GM18870 (cell line): ENCODE data around the gene UNK.
"Not testable (repeated sequence)": the region's sequence is repeated elsewhere in the genome, so short reads cannot be mapped to it uniquely, and the experiment has no call there.

Source experiments
- ATAC-seq: cut with Tn5 transposase; IDR thresholded peaks from one replicate; pipeline ENCODE4 v1.9.1; 2021; ENCODE audit warnings: moderate library complexity; ENCODE audit not compliant: unreplicated experiment

Gene UNK

DNA sequence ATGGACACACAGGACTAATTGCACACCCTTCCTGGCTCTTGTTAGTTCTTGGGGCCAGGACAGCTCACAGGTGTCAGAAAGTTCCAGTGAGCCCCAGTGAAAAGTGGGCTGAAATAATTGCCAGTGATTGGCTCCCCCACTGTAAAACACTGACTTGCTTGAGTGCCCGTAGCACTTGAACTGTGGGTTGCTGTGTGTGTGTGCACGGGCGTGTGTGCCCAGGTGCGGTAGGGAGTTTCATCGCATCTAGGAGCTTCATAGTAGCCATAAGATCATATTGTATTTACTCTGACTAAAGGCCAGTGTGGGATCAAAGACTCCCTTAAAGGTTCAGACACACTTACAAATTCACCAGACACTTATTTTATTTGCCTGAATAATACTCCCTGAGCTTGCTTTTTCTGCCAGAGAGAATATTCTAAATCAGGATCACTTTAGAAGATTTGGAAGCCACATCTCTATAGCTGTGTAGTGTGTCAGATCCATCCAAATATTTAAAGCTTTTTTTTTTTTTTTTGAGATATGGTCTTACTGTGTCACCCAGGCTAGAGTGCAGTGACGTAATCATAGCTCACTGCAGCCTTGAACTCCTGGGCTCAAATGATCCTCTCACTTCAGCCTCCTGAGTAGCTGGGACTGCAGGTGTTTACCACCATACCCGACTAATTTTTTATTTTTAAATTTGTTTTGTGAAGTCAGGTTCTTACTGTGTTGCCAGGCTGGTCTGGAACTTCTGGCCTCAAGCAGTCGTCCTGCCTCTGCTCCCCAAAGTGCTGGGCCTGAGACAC is 11.4 kb downstream of the UNK start:
- ATAC-seq, result no peak

GRCh38 chr17:75799402-75799801 is 14.8 kb downstream of the UNK start:
- no peak for ATAC-seq

- no peak for ATAC-seq
Observed at GRCh38 chr17:75803883-75804282, 19.3 kb downstream of the UNK start.

DNA sequence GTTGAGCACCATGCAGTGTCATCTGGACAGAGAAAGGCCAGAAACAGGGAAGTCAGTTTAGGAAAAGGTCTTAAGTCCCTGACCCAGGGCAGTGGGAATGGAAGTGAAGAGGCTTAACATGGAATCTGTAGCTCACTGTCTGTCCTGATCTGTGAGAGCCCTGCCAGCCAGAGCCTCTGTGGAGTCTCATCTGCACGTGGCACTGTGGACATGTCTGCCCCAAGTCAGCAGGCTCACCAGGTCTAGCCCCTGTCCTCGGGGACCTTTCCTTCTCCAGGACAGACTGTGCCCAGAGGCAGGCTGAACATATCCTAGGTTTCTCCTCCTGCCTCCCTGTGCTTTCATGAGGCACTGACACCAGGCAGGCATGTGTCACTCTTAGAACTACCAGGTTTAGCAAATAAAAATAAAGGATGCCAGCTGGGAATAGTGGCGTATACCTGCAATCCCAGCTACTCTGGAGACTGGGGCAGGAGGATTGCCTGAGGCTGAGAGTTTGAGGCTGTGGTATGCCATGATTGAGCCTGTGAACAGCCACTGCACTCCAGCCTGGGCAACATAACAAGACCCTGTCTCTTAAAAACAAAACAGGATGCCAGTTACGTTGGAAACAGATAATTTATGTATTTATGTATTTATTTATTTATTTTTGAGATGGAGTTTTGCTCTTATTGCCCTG is 22.4 kb downstream of the UNK start:
- ATAC-seq, result no peak

DNA sequence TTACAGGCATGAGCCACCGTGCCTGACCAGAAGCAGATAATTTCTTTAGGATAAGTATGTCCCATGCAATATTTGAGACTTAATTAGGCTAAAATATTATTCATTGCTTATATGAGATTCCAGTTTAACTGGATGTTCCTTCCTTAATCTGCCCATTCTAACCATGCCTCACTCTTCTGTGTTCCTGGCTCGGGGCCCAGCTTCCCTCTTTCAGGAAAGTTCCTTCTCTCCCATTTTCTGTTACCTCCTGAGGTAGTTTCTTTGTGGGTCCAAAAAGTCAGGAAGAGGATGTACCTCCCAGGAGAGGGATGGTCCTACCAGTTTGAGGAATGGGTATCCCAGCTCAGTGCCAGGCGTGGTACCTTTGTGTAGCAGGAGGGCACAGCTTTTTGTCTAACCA is 23.3 kb downstream of the UNK start:
- no peak for ATAC-seq

DNA sequence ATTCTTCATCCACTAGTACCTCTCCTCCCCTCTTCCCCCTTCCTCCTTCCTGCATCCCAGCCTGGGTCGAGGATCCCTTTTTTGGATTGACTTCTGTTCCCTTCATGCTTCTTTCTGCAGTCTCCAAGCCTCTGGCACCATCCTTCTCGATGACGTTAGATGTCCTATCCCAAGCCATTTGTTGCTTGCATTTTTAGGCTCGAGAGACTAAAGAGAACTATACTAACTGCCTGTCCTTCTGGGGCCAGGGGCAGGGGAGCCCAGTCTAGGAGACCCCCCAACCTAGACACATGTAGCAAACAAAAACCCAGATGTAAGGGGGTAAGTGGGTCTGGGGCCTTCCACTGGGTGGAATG is 23.9 kb downstream of the UNK start:
- no peak for ATAC-seq

DNA sequence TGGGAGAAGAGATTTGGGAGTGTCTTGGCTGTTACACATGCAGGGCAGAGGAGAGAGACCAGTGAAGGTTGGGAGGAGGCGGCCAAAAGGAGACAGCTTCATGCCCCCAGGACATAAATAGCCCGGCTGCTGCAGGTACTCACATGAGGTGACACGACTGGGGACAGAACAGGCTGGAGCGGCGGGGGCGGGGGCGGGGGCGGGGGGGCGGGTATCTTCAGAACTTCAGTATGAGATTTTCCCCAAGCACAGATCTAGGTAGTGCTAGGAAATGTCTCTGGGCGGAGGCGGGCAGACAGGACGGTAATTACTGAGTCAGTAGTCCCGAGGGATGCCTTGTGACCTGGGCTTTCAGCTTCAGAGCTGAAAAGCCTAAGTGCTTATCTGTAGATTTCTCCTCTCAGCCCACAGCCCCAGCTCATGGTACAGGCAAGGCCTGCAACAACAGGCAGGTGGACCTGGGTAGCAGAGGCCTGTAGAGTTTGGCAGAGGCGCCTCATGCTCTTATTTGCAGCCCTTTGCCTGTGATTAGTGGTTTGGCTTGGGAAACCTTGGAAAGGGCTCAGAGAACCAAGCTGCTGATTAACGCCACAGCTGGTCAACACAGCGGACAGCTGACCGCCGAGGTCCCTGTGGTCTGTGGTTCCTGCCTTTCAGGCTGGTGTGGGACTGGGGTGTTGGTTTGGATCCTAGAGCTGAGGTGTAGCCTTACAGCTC is 24.5 kb downstream of the UNK start:
- ATAC-seq, result no peak

- no peak for ATAC-seq
Observed at GRCh38 chr17:75809631-75810111, 25.1 kb downstream of the UNK start.

DNA sequence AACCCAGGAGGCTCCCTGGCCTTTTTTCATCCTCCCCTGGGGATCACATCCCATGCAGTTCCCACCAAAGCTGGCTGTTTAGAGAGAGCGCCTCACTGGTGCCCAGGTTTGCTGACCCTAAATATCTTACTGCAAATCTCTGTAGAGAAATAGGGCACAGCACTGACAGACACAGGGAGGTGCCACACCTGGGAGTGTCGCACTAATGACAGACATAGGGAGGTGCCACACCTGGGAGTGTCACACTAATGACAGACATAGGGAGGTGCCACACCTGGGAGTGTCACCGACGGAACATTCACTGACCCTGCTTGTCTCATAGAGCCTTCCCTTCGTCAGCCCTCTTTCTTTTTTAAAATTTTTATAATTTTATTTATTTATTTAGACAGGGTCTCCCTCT is 25.6 kb downstream of the UNK start:
- no peak for ATAC-seq

DNA sequence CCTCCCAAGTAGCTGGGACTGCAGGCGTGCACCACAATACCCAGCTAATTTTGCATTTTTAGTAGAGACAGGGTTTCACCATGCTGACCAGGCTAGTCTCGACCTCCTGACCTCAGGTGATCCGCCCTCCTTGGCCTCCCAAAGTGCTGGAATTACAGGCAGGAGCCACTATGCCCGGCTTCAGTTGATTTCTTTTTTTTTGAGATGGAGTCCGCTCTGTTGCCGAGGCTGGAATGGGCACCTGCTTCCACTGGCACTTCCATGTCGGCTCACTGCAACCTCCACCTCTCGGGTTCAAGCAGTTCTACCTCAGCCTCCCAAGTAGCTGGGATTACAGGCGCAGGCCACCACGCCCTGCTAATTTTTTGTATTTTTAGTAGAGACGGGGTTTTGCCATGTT is 26.1 kb downstream of the UNK start:
- ATAC-seq, result not testable (repeated sequence)

DNA sequence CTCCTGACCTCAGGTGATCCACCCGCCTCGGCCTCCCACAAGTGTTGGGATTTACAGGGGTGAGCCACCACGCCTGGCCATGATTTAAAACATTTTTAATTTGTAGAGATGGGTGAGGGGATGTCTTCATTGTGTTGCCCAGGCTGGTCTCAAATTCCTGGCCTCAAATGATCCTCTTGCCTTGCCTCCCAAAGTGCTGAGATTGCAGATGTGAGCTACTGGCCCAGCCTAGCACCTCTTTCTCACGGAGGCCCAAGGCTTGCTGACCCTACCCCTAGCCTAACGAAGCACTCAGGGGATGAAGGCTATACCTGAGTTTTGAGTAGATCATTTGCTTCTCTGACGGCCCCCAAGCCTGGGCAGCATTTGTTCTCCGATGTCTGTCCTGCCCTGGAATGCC is 26.6 kb downstream of the UNK start:
- ATAC-seq, result no peak

DNA sequence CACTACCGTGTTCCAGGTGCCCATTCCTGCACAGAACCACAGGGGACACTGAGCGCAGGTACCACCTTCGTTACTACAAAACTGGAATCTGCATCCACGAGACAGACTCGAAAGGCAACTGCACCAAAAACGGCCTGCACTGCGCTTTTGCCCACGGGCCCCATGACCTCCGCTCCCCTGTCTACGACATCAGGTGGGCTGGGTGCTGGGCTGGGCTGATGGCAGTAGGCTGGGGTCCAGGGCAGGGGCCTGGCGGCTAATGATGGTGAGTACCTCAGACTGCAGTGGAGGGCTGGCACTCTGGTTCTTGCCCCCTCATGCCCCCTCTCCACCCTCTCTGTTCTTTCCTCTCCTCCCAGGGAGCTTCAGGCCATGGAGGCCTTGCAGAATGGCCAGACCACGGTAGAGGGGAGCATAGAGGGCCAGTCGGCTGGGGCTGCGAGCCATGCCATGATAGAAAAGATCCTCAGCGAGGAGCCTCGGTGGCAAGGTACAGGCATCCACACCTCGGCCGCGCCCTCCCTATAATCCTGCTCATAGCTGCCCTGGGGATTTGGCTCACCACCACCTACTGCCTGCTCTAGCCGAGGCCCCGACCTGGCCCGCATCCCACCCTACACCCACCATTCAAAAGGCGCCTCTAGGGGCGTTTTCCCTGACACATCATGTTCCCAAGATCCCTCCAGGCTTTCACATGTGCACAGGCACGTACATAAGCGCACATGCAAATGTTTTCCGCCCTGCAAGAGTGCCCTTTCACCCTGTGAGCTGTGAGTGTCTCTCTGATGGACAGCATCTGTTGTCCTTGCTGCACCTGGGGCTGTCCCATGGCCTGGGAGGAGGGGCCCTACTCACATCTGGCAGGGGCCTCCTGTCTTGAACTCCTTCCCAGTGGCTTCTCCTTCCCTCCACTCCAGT is 27.7 kb downstream of the UNK start:
- ATAC-seq, result no peak

- ATAC-seq, result no peak
Observed at GRCh38 chr17:75813081-75814020, 28.7 kb downstream of the UNK start.

DNA sequence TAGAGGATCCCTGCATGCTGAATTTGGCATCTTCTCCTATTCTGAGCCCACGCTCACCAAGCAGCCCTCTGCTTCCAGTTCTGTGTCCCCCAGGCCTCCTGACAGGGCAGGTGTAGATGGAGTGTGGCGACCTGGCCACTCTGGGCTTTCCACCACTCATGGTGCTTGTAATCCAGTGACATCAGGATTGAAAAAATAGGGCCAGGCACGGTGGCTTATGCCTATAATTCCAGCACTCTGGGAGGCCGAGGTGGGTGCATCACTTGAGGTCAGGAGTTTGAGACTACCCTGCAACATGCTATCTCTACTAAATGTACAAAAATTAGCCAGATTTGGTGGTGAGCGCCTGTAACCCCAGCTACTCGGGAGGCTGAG is 29.4 kb downstream of the UNK start:
- ATAC-seq, result no peak

DNA sequence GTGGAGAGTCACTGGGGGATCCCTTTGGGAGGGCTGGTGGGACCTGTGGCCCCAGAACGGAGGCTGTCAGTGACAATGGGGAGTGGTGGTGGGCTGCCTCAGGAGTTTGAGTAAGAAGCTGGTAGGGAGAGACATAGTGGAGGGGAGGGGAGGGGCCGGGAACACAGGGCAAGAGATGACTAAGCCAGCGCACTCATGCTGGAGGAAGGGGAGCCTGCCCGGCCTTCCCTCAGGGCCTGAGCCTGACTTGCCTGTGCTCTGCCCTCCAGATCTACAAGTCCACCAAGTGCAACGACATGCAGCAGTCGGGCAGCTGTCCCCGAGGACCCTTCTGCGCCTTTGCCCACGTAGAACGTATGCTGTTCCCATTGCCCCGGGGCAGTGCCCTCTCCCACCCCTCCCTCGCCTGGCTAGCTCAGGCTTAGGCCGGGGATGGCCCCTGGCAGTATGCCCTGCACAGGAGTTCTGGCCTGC is 30.3 kb downstream of the UNK start:
- ATAC-seq, result no peak

DNA sequence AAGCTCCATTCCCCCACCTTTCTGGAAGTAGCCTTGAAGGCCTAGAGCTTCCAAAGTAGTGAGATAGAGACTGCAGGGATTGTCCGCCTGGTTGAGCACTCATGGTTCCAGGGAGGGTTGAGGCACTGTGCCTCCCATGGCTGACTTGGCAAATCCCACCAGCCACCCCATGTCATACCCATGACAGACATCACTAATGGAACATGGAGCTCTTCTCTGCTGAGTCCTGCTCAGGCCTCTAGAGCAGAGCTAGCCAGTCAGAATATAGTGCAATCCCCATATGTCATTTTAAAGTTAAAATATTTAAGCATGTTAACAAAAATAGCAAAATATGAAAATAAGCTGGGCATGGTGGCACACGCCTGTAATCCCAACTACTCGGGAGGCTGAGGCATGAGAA is 30.8 kb downstream of the UNK start:
- ATAC-seq, result no peak

DNA sequence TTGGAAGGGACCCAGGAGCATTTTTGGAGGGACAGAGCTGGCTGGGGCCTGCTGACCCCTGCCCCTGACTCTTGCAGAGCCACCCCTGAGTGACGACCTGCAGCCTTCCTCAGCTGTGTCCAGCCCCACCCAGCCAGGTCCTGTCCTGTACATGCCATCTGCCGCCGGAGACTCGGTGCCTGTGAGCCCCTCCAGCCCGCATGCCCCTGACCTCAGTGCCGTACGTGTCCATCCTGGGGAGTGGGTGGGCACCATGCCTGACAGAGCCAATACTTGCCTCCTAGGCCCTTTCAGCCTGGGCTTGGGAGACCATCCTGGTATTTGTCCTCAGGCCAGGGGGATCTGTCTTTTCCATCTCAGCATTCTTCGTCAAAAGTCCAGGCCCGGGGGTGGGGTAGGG is 32.1 kb downstream of the UNK start:
- no peak for ATAC-seq

GRCh38 chr17:75817571-75817970 is 33.0 kb downstream of the UNK start:
- ATAC-seq, result no peak

DNA sequence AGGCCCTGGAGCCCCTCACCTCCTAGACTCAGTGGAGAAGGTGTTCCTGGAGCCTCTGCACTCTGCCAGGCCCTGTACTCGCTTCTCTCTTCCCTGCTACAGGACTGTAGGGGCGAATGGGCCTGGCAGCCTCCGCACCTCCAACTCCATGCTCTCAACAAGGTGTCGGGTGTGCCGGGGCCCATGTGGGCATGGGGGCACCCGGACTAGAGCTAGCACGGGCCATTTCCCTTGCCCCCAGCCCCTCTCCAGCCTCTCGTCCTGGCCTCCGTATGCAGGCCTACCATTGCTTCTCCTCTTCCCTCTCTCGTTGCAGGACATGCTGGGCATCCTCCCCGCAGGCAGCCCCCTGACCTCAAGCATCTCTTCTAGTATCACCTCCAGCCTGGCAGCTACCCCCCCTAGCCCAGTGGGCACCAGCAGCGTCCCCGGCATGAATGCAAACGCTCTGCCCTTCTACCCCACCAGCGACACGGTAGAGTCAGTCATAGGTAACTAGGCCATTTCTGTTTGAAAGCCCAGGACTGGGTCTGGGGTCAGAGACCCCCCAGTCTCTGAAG is 33.8 kb downstream of the UNK start:
- no peak for ATAC-seq
